HG03558 (cell line): ENCODE data around the gene BTBD17.

Experiments
- ATAC-seq: cut with Tn5 transposase; IDR thresholded peaks from one replicate; pipeline ENCODE4 v1.9.1; 2021; ENCODE audit warnings: moderate number of reproducible peaks; ENCODE audit not compliant: unreplicated experiment; ENCODE audit errors: extremely low read depth

Gene BTBD17

GRCh38 chr17:74307984-74308773 lies 53.5 kb downstream of the BTBD17 start:
- no peak for ATAC-seq
